OCI-LY1 (cell line): ENCODE results near the gene U2AF1L4.

ENCODE experiments used
- H2AFZ ChIP-seq: fragments of 200-600 bp; sonication (generic), shearing (Covaris generic); 2 replicates; pipeline ENCODE4 v1.6.0; 2014; ENCODE audit warnings: antibody characterized with exemption, mild to moderate bottlenecking, low read length
- H3F3A ChIP-seq: fragments of 200-600 bp; sonication (generic), shearing (Covaris generic); 2 replicates; pipeline ENCODE4 v1.6.0; 2014; ENCODE audit warnings: mild to moderate bottlenecking, antibody characterized with exemption, low read length, moderate library complexity; ENCODE audit not compliant: insufficient read depth
- H3K27ac ChIP-seq: fragments of 200-600 bp; sonication (generic); 2 replicates; pipeline ENCODE4 v1.5.1; 2014; ENCODE audit warnings: low read length, mixed run types, mild to moderate bottlenecking, low read depth; ENCODE audit not compliant: poor library complexity, severe bottlenecking
- H3K27me3 ChIP-seq: fragments of 200-600 bp; sonication (generic); 2 replicates; pipeline ENCODE4 v1.6.0; 2014; ENCODE audit warnings: antibody characterized with exemption, mild to moderate bottlenecking, low read length, moderate library complexity; ENCODE audit not compliant: insufficient read depth
- H3K36me3 ChIP-seq: fragments of 200-600 bp; sonication (generic); 2 replicates; pipeline ENCODE4 v1.6.1; 2014; ENCODE audit warnings: mild to moderate bottlenecking, antibody characterized with exemption, low read length, moderate library complexity, mixed read lengths; ENCODE audit not compliant: insufficient read depth
- H3K4me1 ChIP-seq: fragments of 200-600 bp; sonication (generic); 2 replicates; pipeline ENCODE4 v1.5.1; 2014; ENCODE audit warnings: mild to moderate bottlenecking, low read length, moderate library complexity; ENCODE audit not compliant: insufficient read depth, severe bottlenecking
- H3K4me2 ChIP-seq: fragments of 200-600 bp; sonication (generic), shearing (Covaris generic); 2 replicates; pipeline ENCODE4 v1.6.1; 2014; ENCODE audit warnings: low read length
- H3K4me3 ChIP-seq: fragments of 200-600 bp; sonication (generic); 2 replicates; pipeline ENCODE4 v1.5.1; 2014; ENCODE audit warnings: low read length, low read depth, mild to moderate bottlenecking, mixed read lengths; ENCODE audit not compliant: poor library complexity, severe bottlenecking
- H3K79me2 ChIP-seq: fragments of 200-600 bp; shearing (Covaris generic); 2 replicates; pipeline ENCODE4 v1.6.1; 2016; ENCODE audit warnings: mixed run types, low read length, mixed read lengths; ENCODE audit not compliant: insufficient read depth
- H3K9ac ChIP-seq: fragments of 200-600 bp; sonication (generic), shearing (Covaris generic); 2 replicates; pipeline ENCODE4 v1.6.1; 2014; ENCODE audit warnings: mild to moderate bottlenecking, low read length, mixed read lengths
- H3K9me2 ChIP-seq: fragments of 200-600 bp; sonication (generic), shearing (Covaris generic); 2 replicates; pipeline ENCODE4 v1.6.1; 2014; ENCODE audit warnings: low read depth, mild to moderate bottlenecking, low read length, mixed read lengths
- H3K9me3 ChIP-seq: fragments of 200-600 bp; shearing (Covaris generic); 2 replicates; pipeline ENCODE4 v1.6.1; 2014; ENCODE audit warnings: low read length, mixed read lengths
- H4K20me1 ChIP-seq: fragments of 200-600 bp; sonication (generic), shearing (Covaris generic); 2 replicates; pipeline ENCODE4 v1.6.0; 2016; ENCODE audit warnings: mild to moderate bottlenecking, low read length; ENCODE audit not compliant: insufficient read depth
- EZH2 ChIP-seq: fragments of 200-600 bp; sonication (generic), shearing (Covaris generic); IDR thresholded peaks from 2 replicates; pipeline ENCODE4 v1.8.0; 2017; ENCODE audit warnings: borderline replicate concordance, mixed run types, mild to moderate bottlenecking, antibody characterized with exemption, low read length, moderate library complexity, mixed read lengths
- TF ChIP-seq, protein P1 (sequence below): fragments of 200-600 bp; sonication (generic), shearing (Covaris generic); IDR thresholded peaks from 2 replicates; pipeline ENCODE4 v1.5.1; 2017; ENCODE audit warnings: mild to moderate bottlenecking, antibody characterized with exemption, low read length, moderate library complexity, mixed read lengths

U2AF1L4 gene

DNA sequence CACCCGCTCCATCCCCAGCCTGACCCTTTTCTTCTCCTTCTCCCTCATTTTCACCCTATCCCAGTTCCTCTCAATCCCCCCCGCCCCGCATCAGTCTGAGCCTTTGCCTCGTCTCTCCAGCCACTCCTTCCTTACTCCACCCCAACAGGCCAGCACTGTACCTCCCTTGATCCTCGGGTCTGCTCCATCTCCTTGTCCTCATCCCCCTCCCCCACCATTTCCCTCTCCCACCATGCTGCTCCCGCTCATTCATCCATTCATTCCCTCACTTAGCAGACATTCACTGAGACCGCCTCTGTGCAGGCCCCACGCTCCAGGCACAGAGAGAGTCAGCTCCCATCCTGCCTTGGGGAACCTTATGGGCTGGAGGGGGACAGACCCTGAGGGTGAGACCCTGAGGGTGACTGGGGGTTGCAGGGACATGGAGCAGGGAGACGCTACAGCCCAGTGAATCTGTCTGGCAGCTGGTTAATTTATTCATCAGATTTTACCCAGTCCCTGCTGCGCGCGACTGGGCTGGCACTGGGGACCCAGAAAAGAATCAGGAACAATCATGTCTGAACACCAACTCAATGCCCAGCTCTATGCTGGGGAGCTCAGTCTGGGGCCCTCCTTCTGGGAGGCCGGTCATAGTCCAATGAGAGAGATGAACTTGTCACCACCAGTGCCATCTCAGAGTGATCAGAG is 31.0 kb upstream of the U2AF1L4 start:
- H4K20me1 ChIP-seq, result no peaks in the 10 kb centered on the region
- no peaks in the 10 kb centered on the region for H3K9me2 ChIP-seq
- H3K27ac ChIP-seq, result no peak overlapping the region
- H3K9me3 ChIP-seq, result no peaks in the 10 kb centered on the region
- TF ChIP-seq, protein P1, sequence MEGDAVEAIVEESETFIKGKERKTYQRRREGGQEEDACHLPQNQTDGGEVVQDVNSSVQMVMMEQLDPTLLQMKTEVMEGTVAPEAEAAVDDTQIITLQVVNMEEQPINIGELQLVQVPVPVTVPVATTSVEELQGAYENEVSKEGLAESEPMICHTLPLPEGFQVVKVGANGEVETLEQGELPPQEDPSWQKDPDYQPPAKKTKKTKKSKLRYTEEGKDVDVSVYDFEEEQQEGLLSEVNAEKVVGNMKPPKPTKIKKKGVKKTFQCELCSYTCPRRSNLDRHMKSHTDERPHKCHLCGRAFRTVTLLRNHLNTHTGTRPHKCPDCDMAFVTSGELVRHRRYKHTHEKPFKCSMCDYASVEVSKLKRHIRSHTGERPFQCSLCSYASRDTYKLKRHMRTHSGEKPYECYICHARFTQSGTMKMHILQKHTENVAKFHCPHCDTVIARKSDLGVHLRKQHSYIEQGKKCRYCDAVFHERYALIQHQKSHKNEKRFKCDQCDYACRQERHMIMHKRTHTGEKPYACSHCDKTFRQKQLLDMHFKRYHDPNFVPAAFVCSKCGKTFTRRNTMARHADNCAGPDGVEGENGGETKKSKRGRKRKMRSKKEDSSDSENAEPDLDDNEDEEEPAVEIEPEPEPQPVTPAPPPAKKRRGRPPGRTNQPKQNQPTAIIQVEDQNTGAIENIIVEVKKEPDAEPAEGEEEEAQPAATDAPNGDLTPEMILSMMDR, result no peak
- TF ChIP-seq EZH2, result no peak
- no peaks in the 10 kb centered on the region for H3F3A ChIP-seq
- H3K27me3 ChIP-seq, result no peaks in the 10 kb centered on the region
- H2AFZ ChIP-seq, result no peak overlapping the region
- H3K9ac ChIP-seq, result peak overlapping the region; percentile 78
- peaks cover 3% of the 10 kb centered on the region; the same call in 1 of the 2 replicates for H3K36me3 ChIP-seq
- peak overlapping the region; percentile 80 for H3K4me3 ChIP-seq
- H3K4me2 ChIP-seq, result peak overlapping the region; percentile 80
- no peaks in the 10 kb centered on the region for H3K79me2 ChIP-seq
- peaks cover 19% of the 10 kb centered on the region for H3K4me1 ChIP-seq

DNA sequence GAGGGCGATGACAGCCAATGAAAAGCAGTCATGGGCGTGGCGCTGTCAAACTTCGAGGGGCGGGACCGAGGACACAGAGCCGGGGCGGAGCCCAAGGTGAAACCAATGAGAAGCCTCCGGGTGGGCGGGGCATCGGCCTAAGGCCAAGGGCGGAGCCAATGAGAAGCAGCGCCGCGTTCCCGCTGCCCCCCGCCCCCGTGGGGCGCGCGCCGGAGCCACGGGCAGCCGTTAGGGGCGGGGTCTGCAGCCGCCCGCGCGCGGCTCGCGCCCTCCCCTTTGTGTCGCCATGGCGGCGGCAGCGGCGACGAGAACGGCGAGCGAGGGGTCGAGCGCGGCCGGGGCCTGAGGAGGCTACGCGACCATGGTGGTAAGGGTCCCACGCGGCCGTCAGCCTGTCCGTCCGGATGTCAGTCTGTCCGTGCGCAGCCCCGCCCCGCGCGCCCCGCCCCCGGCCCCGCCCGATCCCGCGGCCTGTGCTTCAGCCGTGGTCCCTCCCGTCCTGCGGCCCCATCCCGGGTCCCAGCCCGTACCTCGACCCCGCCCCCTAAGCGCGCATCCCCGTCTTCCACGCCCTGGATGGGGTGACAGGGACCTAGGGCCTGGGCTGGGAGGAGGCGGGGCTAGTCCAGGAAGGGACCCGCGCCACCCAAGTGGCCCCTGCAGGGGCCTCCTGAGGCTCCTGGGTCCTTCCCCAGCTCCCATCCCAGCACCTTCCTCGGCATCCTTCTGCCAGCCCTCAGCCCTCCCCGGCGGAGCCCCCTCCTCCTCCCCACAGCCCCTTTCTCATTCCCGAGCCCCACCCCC is 30.3 kb upstream of the U2AF1L4 start, which contains the start of gene ARHGAP33:
ARHGAP33 (plus strand) TSS at position 267 of the 804 bp plus-strand sequence; CDS start at position 362, 95 bp downstream.
- Histone ChIP-seq H3K36me3 (peaks cover 3% of the 10 kb centered on the region; the same call in 1 of the 2 replicates), H3K4me1 (peaks cover 19% of the 10 kb centered on the region), H4K20me1 (no peaks in the 10 kb centered on the region), H3K9ac (peak within 1 kb of the TSS; percentile 78), H3F3A (no peaks in the 10 kb centered on the region), H2AFZ (no peak within 1 kb of the TSS), H3K9me2 (no peaks in the 10 kb centered on the region), H3K79me2 (no peaks in the 10 kb centered on the region), H3K9me3 (no peaks in the 10 kb centered on the region), H3K27me3 (no peaks in the 10 kb centered on the region), H3K4me3 (peak within 1 kb of the TSS; percentile 80), H3K4me2 (peak within 1 kb of the TSS; percentile 80), H3K27ac (no peak within 1 kb of the TSS)
- TF ChIP-seq, protein P1, result no peak
- no peak for TF ChIP-seq EZH2

DNA sequence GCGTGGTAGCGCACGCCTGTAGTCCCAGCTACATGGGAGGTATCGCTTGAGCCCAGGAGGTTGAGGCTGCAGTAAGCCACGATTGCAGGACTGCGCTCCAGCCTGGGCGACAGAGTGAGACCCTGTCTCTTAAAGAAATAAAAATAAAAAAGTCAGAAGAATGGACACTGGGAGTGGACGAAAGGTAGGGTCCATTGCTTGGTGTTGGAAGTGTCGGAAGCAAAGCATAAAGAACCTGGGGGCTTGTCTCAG is 29.8 kb upstream of the U2AF1L4 start:
- Histone ChIP-seq H3K36me3 (peaks cover 3% of the 10 kb centered on the region; the same call in 1 of the 2 replicates), H3K9me3 (no peaks in the 10 kb centered on the region), H3K4me1 (peaks cover 19% of the 10 kb centered on the region), H3K79me2 (no peaks in the 10 kb centered on the region), H3K4me2 (peak overlapping the region; percentile 80), H2AFZ (no peak overlapping the region), H3K9me2 (no peaks in the 10 kb centered on the region), H3K9ac (peak overlapping the region; percentile 7; the same call in 1 of the 2 replicates), H3K4me3 (peak overlapping the region; percentile 80), H3K27ac (no peak overlapping the region), H4K20me1 (no peaks in the 10 kb centered on the region), H3F3A (no peaks in the 10 kb centered on the region), H3K27me3 (no peaks in the 10 kb centered on the region)
- TF ChIP-seq, protein P1, result no peak
- TF ChIP-seq EZH2, result no peak
